Gastroesophageal sphincter (tissue), 3 donors: ENCODE measurements around the gene SFMBT2.

Source experiments
- CTCF ChIP-seq, 4 experiments: fragments of 200-600 bp in 2 of 4; fragments of 450-650 bp in 2 of 4; sonication (generic) in 1 of 4; IDR thresholded peaks; one replicate each; pipeline ENCODE4 v1.5.1; 2017 to 2019; ENCODE audit warnings: antibody characterized with exemption in 4 of 4, mild to moderate bottlenecking in 2 of 4, moderate library complexity in 2 of 4
- POLR2A ChIP-seq, 2 donors: fragments of 450-650 bp; IDR thresholded peaks; one replicate each; pipeline ENCODE4 v1.6.1; 2017; ENCODE audit warnings: antibody characterized with exemption in 2 of 2, mild to moderate bottlenecking in 2 of 2, moderate library complexity in 1 of 2
- POLR2AphosphoS5 ChIP-seq: sonication (generic); formaldehyde crosslinking; IDR thresholded peaks from one replicate; pipeline ENCODE4 v1.6.1; 2017; ENCODE audit warnings: antibody characterized with exemption

GRCh38 chr10:7423521-7423920, 12.7 kb upstream of the SFMBT2 start:
- TF ChIP-seq CTCF (IDR thresholded peaks at IDR 0.05) (no peak), POLR2A (IDR thresholded peaks at IDR 0.05) (no peak), POLR2AphosphoS5 (no peak)
